Liver (tissue), 9 donors: ENCODE measurements around the gene CD52. TPM values are rescaled to one million over a fixed set of nuclear protein-coding genes. Genes with fewer than 3 reads are reported as not detected.
A peak's percentile ranks its signal among the peaks of the same experiment; 100 is the strongest.

Source experiments
- DNase-seq: peaks from one replicate; pipeline ENCODE4 v3.0.0-alpha.2; 2017; ENCODE audit warnings: low spot score
- H3K27ac ChIP-seq, 2 donors: one replicate each; pipeline ENCODE4 v1.7.0; 2013; ENCODE audit warnings: inconsistent platforms in 2 of 2, low read length in 2 of 2, control low read depth in 1 of 2, low read depth in 1 of 2, mild to moderate bottlenecking in 1 of 2
- H3K27me3 ChIP-seq, 4 donors: one replicate each; pipeline versions ENCODE4 v1.6.1 to v1.7.0; 2013; ENCODE audit warnings: low read length in 3 of 4, inconsistent platforms in 1 of 4, mild to moderate bottlenecking in 1 of 4, moderate library complexity in 1 of 4; ENCODE audit not compliant: control insufficient read depth in 4 of 4, insufficient read depth in 4 of 4
- H3K36me3 ChIP-seq, 4 donors: one replicate each; pipeline versions ENCODE4 v1.6.1 to v1.7.0; 2013; ENCODE audit warnings: low read length in 3 of 4, mild to moderate bottlenecking in 3 of 4, low read depth in 1 of 4, moderate library complexity in 1 of 4; ENCODE audit not compliant: control insufficient read depth in 4 of 4, insufficient read depth in 3 of 4
- H3K4me1 ChIP-seq, 4 donors: one replicate each; pipeline versions ENCODE4 v1.6.1 to v1.7.0; 2013; ENCODE audit warnings: low read length in 3 of 4, mild to moderate bottlenecking in 3 of 4, moderate library complexity in 1 of 4; ENCODE audit not compliant: control insufficient read depth in 4 of 4, insufficient read depth in 4 of 4
- H3K4me3 ChIP-seq, 3 donors: one replicate each; pipeline versions ENCODE4 v1.6.1 to v1.7.0; 2013; ENCODE audit warnings: low read length in 3 of 3, control low read depth in 1 of 3, low read depth in 1 of 3, mild to moderate bottlenecking in 1 of 3
- H3K9ac ChIP-seq, 2 donors: one replicate each; pipeline ENCODE4 v1.7.0; 2013; ENCODE audit warnings: low read length in 2 of 2, mild to moderate bottlenecking in 2 of 2, moderate library complexity in 2 of 2, control low read depth in 1 of 2, low read depth in 1 of 2
- H3K9me3 ChIP-seq, 4 donors: one replicate each; pipeline versions ENCODE4 v1.6.1 to v1.7.0; 2013; ENCODE audit warnings: low read length in 3 of 4; ENCODE audit not compliant: control insufficient read depth in 4 of 4
- ATF3 ChIP-seq: IDR thresholded peaks from 2 replicates; pipeline ENCODE4 v1.6.1; 2016; ENCODE audit warnings: antibody characterized with exemption
- FOXA1 ChIP-seq: IDR thresholded peaks from 2 replicates; pipeline ENCODE4 v1.6.1; 2016; ENCODE audit warnings: antibody characterized with exemption
- GABPA ChIP-seq, 2 donors: IDR thresholded peaks in 1 of 2; conservative IDR thresholded peaks in 1 of 2; 2 replicates each; pipeline ENCODE4 v1.6.1; 2016; ENCODE audit warnings: antibody characterized with exemption in 2 of 2, mild to moderate bottlenecking in 1 of 2, moderate library complexity in 1 of 2
- HNF4A ChIP-seq, 2 donors: conservative IDR thresholded peaks; 2 replicates each; pipeline ENCODE4 v1.6.1; 2016; ENCODE audit warnings: antibody characterized with exemption in 2 of 2, mild to moderate bottlenecking in 2 of 2
- MAX ChIP-seq: IDR thresholded peaks from 2 replicates; pipeline ENCODE4 v1.6.1; 2016; ENCODE audit warnings: antibody characterized with exemption
- NR2F2 ChIP-seq: IDR thresholded peaks from 2 replicates; pipeline ENCODE4 v1.6.1; 2016; ENCODE audit warnings: antibody characterized with exemption
- REST ChIP-seq: IDR thresholded peaks from 2 replicates; pipeline ENCODE4 v1.6.1; 2016; ENCODE audit warnings: antibody characterized with exemption, mild to moderate bottlenecking
- RXRA ChIP-seq, 2 donors: IDR thresholded peaks; 2 replicates each; pipeline ENCODE4 v1.6.1; 2017 to 2018; ENCODE audit warnings: antibody characterized with exemption in 2 of 2, mild to moderate bottlenecking in 1 of 2
- SP1 ChIP-seq: IDR thresholded peaks from 2 replicates; pipeline ENCODE4 v1.6.1; 2018; ENCODE audit warnings: antibody characterized with exemption, mild to moderate bottlenecking
- TAF1 ChIP-seq: conservative IDR thresholded peaks from 2 replicates; pipeline ENCODE4 v1.6.1; 2016; ENCODE audit warnings: antibody characterized with exemption, mild to moderate bottlenecking
- YY1 ChIP-seq: IDR thresholded peaks from 2 replicates; pipeline ENCODE4 v1.6.1; 2016; ENCODE audit warnings: antibody characterized with exemption, mild to moderate bottlenecking
- WGBS: extraction: QIAGEN DNeasy Blood & Tissue Kit; methylation state at CpG from one replicate; pipeline ENCODE4 v1.1.7; 2013; 5-methylcytosine and 5-hydroxymethylcytosine counted together
- polyA plus RNA-seq, 2 donors: library from polyadenylated mRNA; stranded (reverse) in 1 of 2; unstranded in 1 of 2; fragments of 200-250 nt in 1 of 2; fragments of >200 nt in 1 of 2; fragmentation: Nextera tagmentation in 1 of 2; extraction: Ambion mirVana in 1 of 2; gene quantifications; one replicate each; pipeline versions ENCODE4 v1.2.1 to v1.2.3, GENCODE V29; 2013 to 2015
- total RNA-seq, 2 donors: library from RNA; depleted of rRNA; stranded (reverse); fragments of >200 nt; gene quantifications; one replicate each; pipeline ENCODE4 v1.2.3, GENCODE V29; 2014
- donor health status: healthy.
- donor health status: healthy.
- donor health status: healthy.
- donor health status: healthy.
- donor health status: healthy.

Gene CD52
- total and polyA plus RNA-seq, 4 donors = 1.7 to 16.4 (median 8.9) TPM

- Histone ChIP-seq H3K36me3 (peaks cover 0 to 4% (median 0%) of the 10 kb centered on the region in 4 donors), H3K27ac (peak overlapping the region; percentile 58 to 61), H3K4me1 (peaks cover 17 to 51% (median 33%) of the 10 kb centered on the region in 4 donors), H3K4me3 (no peak overlapping the region), H3K9ac (peak overlapping the region in 1 of 2 donors; percentile 15), H3K27me3 (no peaks in the 10 kb centered on the region), H3K9me3 (no peaks in the 10 kb centered on the region)
- 36% methylated on average over 3 of the region's 3 CpGs for WGBS
- no peak for TF ChIP-seq ATF3
- no peak for TF ChIP-seq YY1
- TF ChIP-seq HNF4A (conservative IDR thresholded peaks at IDR 0.05) = peak in 1 of 2 donors; percentile 18
- peak; percentile 66 for TF ChIP-seq SP1
- DNase-seq = no peak
Measured at GRCh38 chr1:26277261-26277661, 40.5 kb upstream of the CD52 start.

- H3K27ac ChIP-seq = peak overlapping the region; percentile 42 to 61
- TF ChIP-seq MAX (no peak), ATF3 (no peak), REST (no peak), TAF1 (no peak)
- DNase-seq = no peak
- peaks cover 17 to 54% (median 33%) of the 10 kb centered on the region in 4 donors for H3K4me1 ChIP-seq
- no peak overlapping the region for H3K4me3 ChIP-seq
- H3K9me3 ChIP-seq = no peaks in the 10 kb centered on the region
- no peak overlapping the region for H3K9ac ChIP-seq
- peaks cover 0 to 2% (median 0%) of the 10 kb centered on the region in 4 donors for H3K36me3 ChIP-seq
- 84% methylated on average over 1 of the region's 1 CpG for WGBS
- no peaks in the 10 kb centered on the region for H3K27me3 ChIP-seq
Measured at GRCh38 chr1:26277719-26278118, 40.0 kb upstream of the CD52 start.

- no peaks in the 10 kb centered on the region for H3K36me3 ChIP-seq
- TF ChIP-seq TAF1 (no peak), FOXA1 (no peak), YY1 (no peak), RXRA (IDR thresholded peaks at IDR 0.05) (no peak), GABPA (IDR thresholded peaks at IDR 0.05 in 1 of 2, conservative IDR thresholded peaks at IDR 0.05 in 1 of 2) (no peak), NR2F2 (no peak)
- no peaks in the 10 kb centered on the region for H3K9me3 ChIP-seq
- H3K4me1 ChIP-seq = peaks cover 17 to 55% (median 33%) of the 10 kb centered on the region in 4 donors
- H3K27me3 ChIP-seq = no peaks in the 10 kb centered on the region
- peak overlapping the region in 1 of 2 donors; percentile 42 for H3K27ac ChIP-seq
- peak; percentile 61 for DNase-seq
- no peak overlapping the region for H3K4me3 ChIP-seq
- H3K9ac ChIP-seq = no peak overlapping the region
- WGBS = 73% methylated on average over 4 of the region's 4 CpGs
Measured at GRCh38 chr1:26278303-26278702, 39.5 kb upstream of the CD52 start.
